Right lobe of liver (tissue), 4 donors: ENCODE measurements around the gene ASB3.

ENCODE experiments used
- CTCF ChIP-seq, 4 donors: fragments of 200-600 bp in 3 of 4; fragments of 450-650 bp in 1 of 4; IDR thresholded peaks; one replicate each; pipeline versions ENCODE4 v1.5.1 to v1.8.0; 2016 to 2022; ENCODE audit warnings: antibody characterized with exemption in 4 of 4, mild to moderate bottlenecking in 2 of 4
- POLR2A ChIP-seq: fragments of 450-650 bp; IDR thresholded peaks from one replicate; pipeline ENCODE4 v1.6.1; 2017; ENCODE audit warnings: antibody characterized with exemption, mild to moderate bottlenecking
- donor health status: DM: no; HTN: no; CAD: no.
- donor health status: DM: no; HTN: no; CAD: no.
- donor health status: DM: no; HTN: yes; CAD: no.

GRCh38 chr2:53737091-53737490, 49.7 kb downstream of the ASB3 start:
- TF ChIP-seq CTCF (IDR thresholded peaks at IDR 0.05) (no peak), POLR2A (no peak)
